PFSK-1 (cell line): ENCODE results near the gene OSBP.

Experiments used
- FOXP2 ChIP-seq: optimal IDR thresholded peaks from 2 replicates; pipeline ENCODE3; 2011; ENCODE audit warnings: borderline replicate concordance, control low read depth, inconsistent platforms; ENCODE audit not compliant: insufficient read depth; ENCODE audit errors: extremely low read length, extremely low read depth
- POLR2AphosphoS5 ChIP-seq: IDR thresholded peaks from 2 replicates; pipeline ENCODE4 v1.6.1; 2012; ENCODE audit warnings: low read depth, mild to moderate bottlenecking, control low read depth, low read length, moderate library complexity
- SIN3A ChIP-seq: IDR thresholded peaks from 2 replicates; pipeline ENCODE4 v1.6.1; 2012; ENCODE audit warnings: mild to moderate bottlenecking, low read length, moderate library complexity, borderline replicate concordance; ENCODE audit not compliant: insufficient read depth
- TAF1 ChIP-seq: IDR thresholded peaks from 2 replicates; pipeline ENCODE4 v1.6.1; 2012; ENCODE audit warnings: low read length, control low read depth, borderline replicate concordance; ENCODE audit not compliant: insufficient read depth
- TF ChIP-seq, protein P1 (sequence below), 2 experiments: IDR thresholded peaks; 2 replicates each; pipeline versions ENCODE4 v1.6.1 to v1.8.0; 2011 to 2012; ENCODE audit warnings: low read depth in 2 of 2, low read length in 2 of 2, control low read depth in 1 of 2, inconsistent platforms in 1 of 2, mild to moderate bottlenecking in 1 of 2, moderate library complexity in 1 of 2; ENCODE audit not compliant: insufficient read depth in 1 of 2

DNA sequence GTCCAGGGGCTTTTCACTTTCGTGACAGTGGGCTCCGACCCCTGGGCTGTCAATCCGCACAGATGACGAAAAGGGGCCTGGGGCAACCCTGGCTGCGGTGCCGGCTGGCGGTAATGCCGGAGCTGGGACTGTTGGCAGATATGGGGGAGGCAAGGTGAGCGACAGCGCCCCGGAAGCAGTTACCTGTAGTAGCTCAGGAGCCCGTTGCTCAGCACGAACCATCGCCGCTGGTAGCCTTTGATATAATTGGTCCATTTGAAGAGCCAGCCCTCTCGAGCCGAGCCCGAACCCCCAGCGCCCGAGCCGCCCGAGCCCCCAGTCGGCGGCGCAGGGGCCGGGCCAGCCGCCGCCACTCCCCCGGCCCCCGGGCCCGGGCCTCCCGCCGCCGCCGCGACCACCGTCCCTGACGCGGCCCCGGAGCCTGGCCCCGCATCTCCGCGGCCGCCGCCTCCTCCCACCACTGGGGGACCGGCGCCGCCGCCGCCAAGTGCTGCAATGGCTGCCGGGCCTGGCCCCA, 396 bp downstream of the OSBP start:
- TF ChIP-seq POLR2AphosphoS5 (no peak), TAF1 (no peak), SIN3A (no peak), FOXP2 (no peak)
- TF ChIP-seq, protein P1, sequence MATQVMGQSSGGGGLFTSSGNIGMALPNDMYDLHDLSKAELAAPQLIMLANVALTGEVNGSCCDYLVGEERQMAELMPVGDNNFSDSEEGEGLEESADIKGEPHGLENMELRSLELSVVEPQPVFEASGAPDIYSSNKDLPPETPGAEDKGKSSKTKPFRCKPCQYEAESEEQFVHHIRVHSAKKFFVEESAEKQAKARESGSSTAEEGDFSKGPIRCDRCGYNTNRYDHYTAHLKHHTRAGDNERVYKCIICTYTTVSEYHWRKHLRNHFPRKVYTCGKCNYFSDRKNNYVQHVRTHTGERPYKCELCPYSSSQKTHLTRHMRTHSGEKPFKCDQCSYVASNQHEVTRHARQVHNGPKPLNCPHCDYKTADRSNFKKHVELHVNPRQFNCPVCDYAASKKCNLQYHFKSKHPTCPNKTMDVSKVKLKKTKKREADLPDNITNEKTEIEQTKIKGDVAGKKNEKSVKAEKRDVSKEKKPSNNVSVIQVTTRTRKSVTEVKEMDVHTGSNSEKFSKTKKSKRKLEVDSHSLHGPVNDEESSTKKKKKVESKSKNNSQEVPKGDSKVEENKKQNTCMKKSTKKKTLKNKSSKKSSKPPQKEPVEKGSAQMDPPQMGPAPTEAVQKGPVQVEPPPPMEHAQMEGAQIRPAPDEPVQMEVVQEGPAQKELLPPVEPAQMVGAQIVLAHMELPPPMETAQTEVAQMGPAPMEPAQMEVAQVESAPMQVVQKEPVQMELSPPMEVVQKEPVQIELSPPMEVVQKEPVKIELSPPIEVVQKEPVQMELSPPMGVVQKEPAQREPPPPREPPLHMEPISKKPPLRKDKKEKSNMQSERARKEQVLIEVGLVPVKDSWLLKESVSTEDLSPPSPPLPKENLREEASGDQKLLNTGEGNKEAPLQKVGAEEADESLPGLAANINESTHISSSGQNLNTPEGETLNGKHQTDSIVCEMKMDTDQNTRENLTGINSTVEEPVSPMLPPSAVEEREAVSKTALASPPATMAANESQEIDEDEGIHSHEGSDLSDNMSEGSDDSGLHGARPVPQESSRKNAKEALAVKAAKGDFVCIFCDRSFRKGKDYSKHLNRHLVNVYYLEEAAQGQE (IDR thresholded peaks at IDR 0.05; ENCODE audit: insufficient read depth in 1 of 2, low read depth in 2 of 2, low read length in 2 of 2) = no peak
